HepG2 (cell line): ENCODE measurements around the gene GRIFIN. TPM values are rescaled to one million over a fixed set of nuclear protein-coding genes. Genes with fewer than 3 reads are reported as not detected.

ENCODE experiments used
- CTCF ChIP-seq: sonication (generic); formaldehyde crosslinking; IDR thresholded peaks from 2 replicates; pipeline ENCODE4 v1.5.0; 2020; ENCODE audit warnings: mild to moderate bottlenecking, missing genetic modification reagents, moderate library complexity
- DNMT3B ChIP-seq: conservative IDR thresholded peaks from 2 replicates; pipeline ENCODE4 v1.6.1; 2016; ENCODE audit warnings: missing biosample characterization, control low read depth
- EED ChIP-seq: sonication (generic); formaldehyde crosslinking; IDR thresholded peaks from 2 replicates; pipeline ENCODE4 v1.5.0; 2020; ENCODE audit warnings: mild to moderate bottlenecking, missing genetic modification reagents
- ELF4 ChIP-seq: sonication (generic); formaldehyde crosslinking; IDR thresholded peaks from 2 replicates; pipeline ENCODE4 v1.5.0; 2020; ENCODE audit warnings: missing genetic modification reagents, mild to moderate bottlenecking, moderate library complexity, borderline replicate concordance
- HNF4G ChIP-seq, 2 experiments: sonication (generic) in 1 of 2; formaldehyde crosslinking in 1 of 2; IDR thresholded peaks; 2 replicates each; pipeline versions ENCODE4 v1.4.0 to v1.6.1; 2011 to 2020; ENCODE audit warnings: borderline replicate concordance in 2 of 2, low read depth in 2 of 2, mild to moderate bottlenecking in 2 of 2, low read length in 1 of 2, missing genetic modification reagents in 1 of 2, moderate library complexity in 1 of 2
- HNRNPL ChIP-seq: fragments of 200-400 bp; formaldehyde crosslinking; IDR thresholded peaks from 2 replicates; pipeline ENCODE4 v1.6.1; 2017; ENCODE audit warnings: mild to moderate bottlenecking, low read depth, low read length
- KLF9 ChIP-seq: IDR thresholded peaks from 2 replicates; pipeline ENCODE4 v1.6.1; 2016; ENCODE audit warnings: low read depth
- PAXIP1 ChIP-seq: sonication (generic); formaldehyde crosslinking; conservative IDR thresholded peaks from 2 replicates; pipeline ENCODE4 v1.4.0; 2020; ENCODE audit warnings: mild to moderate bottlenecking, missing genetic modification reagents, moderate library complexity
- PPARG ChIP-seq: conservative IDR thresholded peaks from 2 replicates; pipeline ENCODE4 v1.6.1; 2016; ENCODE audit warnings: missing biosample characterization, missing genetic modification reagents
- SOX13 ChIP-seq, 3 experiments: fragments of 450-650 bp in 1 of 3; sonication (generic) in 1 of 3; formaldehyde crosslinking in 1 of 3; IDR thresholded peaks in 2 of 3; conservative IDR thresholded peaks in 1 of 3; 2 replicates each; pipeline versions ENCODE4 v1.5.0 to v1.6.1; 2016 to 2020; ENCODE audit warnings: antibody characterized with exemption in 1 of 3, mild to moderate bottlenecking in 1 of 3, missing compliant biosample characterization in 1 of 3, missing genetic modification reagents in 1 of 3, moderate library complexity in 1 of 3
- SP5 ChIP-seq: IDR thresholded peaks from 2 replicates; pipeline ENCODE4 v1.6.1; 2016; ENCODE audit warnings: low read depth, borderline replicate concordance
- ZBTB7A ChIP-seq: sonication (generic); formaldehyde crosslinking; IDR thresholded peaks from 2 replicates; pipeline ENCODE4 v1.8.0; 2022; ENCODE audit warnings: mild to moderate bottlenecking, missing genetic modification reagents
- ZFP36 ChIP-seq: fragments of 150-350 bp; IDR thresholded peaks from 2 replicates; pipeline ENCODE4 v1.6.1; 2018; ENCODE audit warnings: borderline replicate concordance, low read length, low read depth; ENCODE audit not compliant: partially characterized antibody
- ZNF552 ChIP-seq: sonication (generic); formaldehyde crosslinking; IDR thresholded peaks from 2 replicates; pipeline ENCODE4 v1.9.0; 2022; ENCODE audit warnings: missing genetic modification reagents, mild to moderate bottlenecking, borderline replicate concordance
- polyA plus RNA-seq, 8 experiments: library from polyadenylated mRNA; depleted of rRNA in 3 of 8; stranded (reverse) in 7 of 8; unstranded in 1 of 8; fragments of >200 nt; fragmentation: Illumina TruSeq in 4 of 8; extraction: Trizol in 4 of 8; gene quantifications; 2 replicates each; pipeline versions ENCODE4 v1.2.1 to v1.2.3, GENCODE V29; 2011 to 2016; ENCODE audit warnings: low read depth in 4 of 8, missing spikeins in 1 of 8, mixed read lengths in 1 of 8; ENCODE audit not compliant: insufficient read depth in 1 of 8
- total RNA-seq, 5 experiments: library from RNA; depleted of rRNA; stranded (reverse); fragments of >200 nt; fragmentation: Illumina TruSeq; extraction: Trizol; gene quantifications; 2 replicates each; pipeline ENCODE4 v1.2.3, GENCODE V29; 2016; ENCODE audit warnings: low read depth in 1 of 5
- TF ChIP-seq, protein P1 (sequence below): sonication (generic); formaldehyde crosslinking; IDR thresholded peaks from 2 replicates; pipeline ENCODE4 v1.5.1; 2020; ENCODE audit warnings: mild to moderate bottlenecking, missing genetic modification reagents, moderate library complexity
- TF ChIP-seq, protein P2 (sequence below): sonication (generic); formaldehyde crosslinking; IDR thresholded peaks from 2 replicates; pipeline ENCODE4 v1.9.0; 2022; ENCODE audit warnings: missing genetic modification reagents, mild to moderate bottlenecking, borderline replicate concordance

Gene GRIFIN
- total and polyA plus RNA-seq, 2 of the 13 experiments (the other 11 are each of a cell fraction or from before 2014, with no cell fraction given), result not detected

DNA sequence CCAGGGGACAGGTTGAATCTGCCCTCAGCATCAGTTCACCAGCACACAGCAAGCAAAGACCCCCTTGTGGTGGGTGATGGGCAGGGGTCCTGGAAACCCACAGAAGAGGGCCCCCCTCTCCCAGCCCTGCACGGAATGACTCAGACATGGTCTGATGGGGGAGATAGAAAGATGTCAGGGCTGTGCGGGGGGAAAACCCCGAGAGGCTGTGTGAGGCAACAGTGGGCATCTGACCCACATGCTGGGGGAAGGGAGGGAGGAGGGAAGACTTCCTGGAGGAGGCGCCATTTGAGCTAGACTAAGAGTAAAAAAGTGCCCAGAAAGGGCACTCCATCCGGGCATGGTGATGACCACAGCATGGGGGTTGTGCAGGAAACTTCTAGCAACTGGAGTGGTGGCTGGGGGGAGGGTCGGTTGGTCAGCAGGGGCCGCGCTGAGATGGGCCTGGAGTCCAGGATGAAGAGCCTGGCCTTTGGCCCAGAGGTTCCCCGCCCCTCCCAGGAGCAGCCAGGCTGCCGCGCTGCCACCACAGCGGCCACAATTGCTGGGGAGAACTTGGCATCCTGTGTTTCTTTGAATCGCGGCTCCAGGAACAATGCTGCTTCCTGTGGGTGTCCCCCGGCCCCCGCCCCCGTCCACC lies 45.9 kb upstream of the GRIFIN start (continued):
- TF ChIP-seq, protein P1, sequence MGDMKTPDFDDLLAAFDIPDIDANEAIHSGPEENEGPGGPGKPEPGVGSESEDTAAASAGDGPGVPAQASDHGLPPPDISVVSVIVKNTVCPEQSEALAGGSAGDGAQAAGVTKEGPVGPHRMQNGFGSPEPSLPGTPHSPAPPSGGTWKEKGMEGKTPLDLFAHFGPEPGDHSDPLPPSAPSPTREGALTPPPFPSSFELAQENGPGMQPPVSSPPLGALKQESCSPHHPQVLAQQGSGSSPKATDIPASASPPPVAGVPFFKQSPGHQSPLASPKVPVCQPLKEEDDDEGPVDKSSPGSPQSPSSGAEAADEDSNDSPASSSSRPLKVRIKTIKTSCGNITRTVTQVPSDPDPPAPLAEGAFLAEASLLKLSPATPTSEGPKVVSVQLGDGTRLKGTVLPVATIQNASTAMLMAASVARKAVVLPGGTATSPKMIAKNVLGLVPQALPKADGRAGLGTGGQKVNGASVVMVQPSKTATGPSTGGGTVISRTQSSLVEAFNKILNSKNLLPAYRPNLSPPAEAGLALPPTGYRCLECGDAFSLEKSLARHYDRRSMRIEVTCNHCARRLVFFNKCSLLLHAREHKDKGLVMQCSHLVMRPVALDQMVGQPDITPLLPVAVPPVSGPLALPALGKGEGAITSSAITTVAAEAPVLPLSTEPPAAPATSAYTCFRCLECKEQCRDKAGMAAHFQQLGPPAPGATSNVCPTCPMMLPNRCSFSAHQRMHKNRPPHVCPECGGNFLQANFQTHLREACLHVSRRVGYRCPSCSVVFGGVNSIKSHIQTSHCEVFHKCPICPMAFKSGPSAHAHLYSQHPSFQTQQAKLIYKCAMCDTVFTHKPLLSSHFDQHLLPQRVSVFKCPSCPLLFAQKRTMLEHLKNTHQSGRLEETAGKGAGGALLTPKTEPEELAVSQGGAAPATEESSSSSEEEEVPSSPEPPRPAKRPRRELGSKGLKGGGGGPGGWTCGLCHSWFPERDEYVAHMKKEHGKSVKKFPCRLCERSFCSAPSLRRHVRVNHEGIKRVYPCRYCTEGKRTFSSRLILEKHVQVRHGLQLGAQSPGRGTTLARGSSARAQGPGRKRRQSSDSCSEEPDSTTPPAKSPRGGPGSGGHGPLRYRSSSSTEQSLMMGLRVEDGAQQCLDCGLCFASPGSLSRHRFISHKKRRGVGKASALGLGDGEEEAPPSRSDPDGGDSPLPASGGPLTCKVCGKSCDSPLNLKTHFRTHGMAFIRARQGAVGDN, result peak; percentile 62; the same call in 1 of the 2 replicates
- peak; percentile 50; the same call in 1 of the 2 replicates for TF ChIP-seq SP5
- peak; percentile 87 for TF ChIP-seq ZFP36
- TF ChIP-seq PAXIP1 (CRISPR knock-in tag), result peak; percentile 34; the same call in 1 of the 2 replicates
- no peak for TF ChIP-seq KLF9
- TF ChIP-seq SOX13 (IDR thresholded peaks at IDR 0.05), result no peak
- peak in 1 of 2 experiments; percentile 47; a peak in 2 of 4 replicates for TF ChIP-seq SOX13 (CRISPR knock-in tag; conservative IDR thresholded peaks at IDR 0.05 in 1 of 2, IDR thresholded peaks at IDR 0.05 in 1 of 2)
- TF ChIP-seq ZNF552, result no peak
- TF ChIP-seq ZBTB7A, result no peak
- TF ChIP-seq HNRNPL, result peak; percentile 70
- TF ChIP-seq CTCF (CRISPR knock-in tag), result 0 out of 2 replicates have a peak, but pooled peaks have one; percentile 24
- TF ChIP-seq ELF4 (CRISPR knock-in tag), result no peak
- TF ChIP-seq PPARG (CRISPR knock-in tag), result peak; percentile 71; the same call in 1 of the 2 replicates
- TF ChIP-seq HNF4G (IDR thresholded peaks at IDR 0.05; ENCODE audit: borderline replicate concordance, low read depth, low read length), result peak; percentile 48; the same call in 1 of the 2 replicates
- TF ChIP-seq HNF4G (CRISPR knock-in tag; IDR thresholded peaks at IDR 0.05; ENCODE audit: borderline replicate concordance, low read depth), result no peak
- TF ChIP-seq, protein P2, sequence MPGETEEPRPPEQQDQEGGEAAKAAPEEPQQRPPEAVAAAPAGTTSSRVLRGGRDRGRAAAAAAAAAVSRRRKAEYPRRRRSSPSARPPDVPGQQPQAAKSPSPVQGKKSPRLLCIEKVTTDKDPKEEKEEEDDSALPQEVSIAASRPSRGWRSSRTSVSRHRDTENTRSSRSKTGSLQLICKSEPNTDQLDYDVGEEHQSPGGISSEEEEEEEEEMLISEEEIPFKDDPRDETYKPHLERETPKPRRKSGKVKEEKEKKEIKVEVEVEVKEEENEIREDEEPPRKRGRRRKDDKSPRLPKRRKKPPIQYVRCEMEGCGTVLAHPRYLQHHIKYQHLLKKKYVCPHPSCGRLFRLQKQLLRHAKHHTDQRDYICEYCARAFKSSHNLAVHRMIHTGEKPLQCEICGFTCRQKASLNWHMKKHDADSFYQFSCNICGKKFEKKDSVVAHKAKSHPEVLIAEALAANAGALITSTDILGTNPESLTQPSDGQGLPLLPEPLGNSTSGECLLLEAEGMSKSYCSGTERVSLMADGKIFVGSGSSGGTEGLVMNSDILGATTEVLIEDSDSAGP (CRISPR knock-in tag), result peak; percentile 9; the same call in 1 of the 2 replicates
- TF ChIP-seq EED (CRISPR knock-in tag), result no peak
- no peak for TF ChIP-seq DNMT3B
